HepG2 (cell line): ENCODE data around the gene ALKBH2. TPM values are rescaled to one million over a fixed set of nuclear protein-coding genes. Genes with fewer than 3 reads are reported as not detected.
A peak's percentile ranks its signal among the peaks of the same experiment; 100 is the strongest.

Source experiments
- ATF5 ChIP-seq: sonication (generic); formaldehyde crosslinking; IDR thresholded peaks from 2 replicates; pipeline ENCODE4 v1.4.0; 2020; ENCODE audit warnings: mild to moderate bottlenecking, low read depth, missing genetic modification reagents
- ELF4 ChIP-seq: sonication (generic); formaldehyde crosslinking; IDR thresholded peaks from 2 replicates; pipeline ENCODE4 v1.5.0; 2020; ENCODE audit warnings: missing genetic modification reagents, mild to moderate bottlenecking, moderate library complexity, borderline replicate concordance
- PATZ1 ChIP-seq: sonication (generic); formaldehyde crosslinking; IDR thresholded peaks from 2 replicates; pipeline ENCODE4 v1.4.0; 2020; ENCODE audit warnings: missing genetic modification reagents
- PHF8 ChIP-seq: sonication (generic); formaldehyde crosslinking; IDR thresholded peaks from 2 replicates; pipeline ENCODE4 v1.5.0; 2020; ENCODE audit warnings: missing genetic modification reagents
- RBAK ChIP-seq: sonication (generic); formaldehyde crosslinking; IDR thresholded peaks from 2 replicates; pipeline ENCODE4 v1.5.1; 2020; ENCODE audit warnings: mild to moderate bottlenecking, missing genetic modification reagents
- TRIM22 ChIP-seq: fragments of 450-650 bp; IDR thresholded peaks from 2 replicates; pipeline ENCODE4 v1.6.1; 2017
- ZBED4 ChIP-seq: sonication (generic); formaldehyde crosslinking; IDR thresholded peaks from 2 replicates; pipeline ENCODE4 v1.4.0; 2020; ENCODE audit warnings: missing genetic modification reagents, borderline replicate concordance
- ZNF75D ChIP-seq: sonication (generic); formaldehyde crosslinking; IDR thresholded peaks from 2 replicates; pipeline ENCODE4 v1.8.1; 2023; ENCODE audit warnings: missing genetic modification reagents, mild to moderate bottlenecking, borderline replicate concordance
- ZSCAN9 ChIP-seq: IDR thresholded peaks from 2 replicates; pipeline ENCODE4 v1.6.1; 2016; ENCODE audit warnings: borderline replicate concordance
- polyA plus RNA-seq, 8 experiments: library from polyadenylated mRNA; depleted of rRNA in 3 of 8; stranded (reverse) in 7 of 8; unstranded in 1 of 8; fragments of >200 nt; fragmentation: Illumina TruSeq in 4 of 8; extraction: Trizol in 4 of 8; gene quantifications; 2 replicates each; pipeline versions ENCODE4 v1.2.1 to v1.2.3, GENCODE V29; 2011 to 2016; ENCODE audit warnings: low read depth in 4 of 8, missing spikeins in 1 of 8, mixed read lengths in 1 of 8; ENCODE audit not compliant: insufficient read depth in 1 of 8
- total RNA-seq, 5 experiments: library from RNA; depleted of rRNA; stranded (reverse); fragments of >200 nt; fragmentation: Illumina TruSeq; extraction: Trizol; gene quantifications; 2 replicates each; pipeline ENCODE4 v1.2.3, GENCODE V29; 2016; ENCODE audit warnings: low read depth in 1 of 5

The ALKBH2 gene
- total and polyA plus RNA-seq, 2 of the 13 experiments (the other 11 are each of a cell fraction or from before 2014, with no cell fraction given), result 21.0 to 40.5 TPM

GRCh38 chr12:109134186-109134917 is 41.1 kb upstream of the ALKBH2 start (continued):
- TF ChIP-seq ZBED4 (CRISPR knock-in tag) (no peak), ZNF75D (no peak), ZSCAN9 (CRISPR knock-in tag) (no peak), ATF5 (CRISPR knock-in tag) (no peak), PATZ1 (CRISPR knock-in tag) (0 out of 2 replicates have a peak, but pooled peaks have one; percentile 35), ELF4 (CRISPR knock-in tag) (no peak), RBAK (CRISPR knock-in tag) (no peak), PHF8 (CRISPR knock-in tag) (no peak), TRIM22 (no peak)
